BLaER1 treated with 17β-estradiol and CSF1 and Interleukin-3, amounts not matched to agents 10 nM and 100 nM (cell line): ENCODE measurements around the gene QPCT.
"Not testable (repeated sequence)": the region's sequence is repeated elsewhere in the genome, so short reads cannot be mapped to it uniquely, and the experiment has no call there.

Experiments used
- H3K27ac ChIP-seq, 11 experiments: shearing (Covaris generic); formaldehyde crosslinking; 2 replicates each; pipeline ENCODE4 v1.8.1; 2022
- H3K27me3 ChIP-seq, 11 experiments: shearing (Covaris generic); formaldehyde crosslinking; 2 replicates each; pipeline ENCODE4 v1.8.1; 2022
- H3K36me3 ChIP-seq, 11 experiments: shearing (Covaris generic); formaldehyde crosslinking; 2 replicates each; pipeline ENCODE4 v1.8.1; 2022
- H3K4me1 ChIP-seq, 10 experiments: shearing (Covaris generic); formaldehyde crosslinking; 2 replicates each; pipeline ENCODE4 v1.8.1; 2022
- H3K4me2 ChIP-seq, 11 experiments: shearing (Covaris generic); formaldehyde crosslinking; 2 replicates each; pipeline ENCODE4 v1.8.1; 2022
- H3K4me3 ChIP-seq, 10 experiments: shearing (Covaris generic); formaldehyde crosslinking; 2 replicates each; pipeline ENCODE4 v1.8.1; 2022
- H3K9ac ChIP-seq, 11 experiments: shearing (Covaris generic); formaldehyde crosslinking; 2 replicates each; pipeline ENCODE4 v1.8.1; 2022
- H3K9me3 ChIP-seq, 11 experiments: shearing (Covaris generic); formaldehyde crosslinking; replicated peaks in 1 of 11; 2 replicates each; pipeline ENCODE4 v1.8.1; 2022
- H4K20me1 ChIP-seq, 11 experiments: shearing (Covaris generic); formaldehyde crosslinking; 2 replicates each; pipeline ENCODE4 v1.8.1; 2022
- Cebpa-rat ChIP-seq, 11 experiments: shearing (Covaris generic); IDR thresholded peaks; 2 replicates each; pipeline ENCODE4 v1.8.1; 2022

QPCT gene

DNA sequence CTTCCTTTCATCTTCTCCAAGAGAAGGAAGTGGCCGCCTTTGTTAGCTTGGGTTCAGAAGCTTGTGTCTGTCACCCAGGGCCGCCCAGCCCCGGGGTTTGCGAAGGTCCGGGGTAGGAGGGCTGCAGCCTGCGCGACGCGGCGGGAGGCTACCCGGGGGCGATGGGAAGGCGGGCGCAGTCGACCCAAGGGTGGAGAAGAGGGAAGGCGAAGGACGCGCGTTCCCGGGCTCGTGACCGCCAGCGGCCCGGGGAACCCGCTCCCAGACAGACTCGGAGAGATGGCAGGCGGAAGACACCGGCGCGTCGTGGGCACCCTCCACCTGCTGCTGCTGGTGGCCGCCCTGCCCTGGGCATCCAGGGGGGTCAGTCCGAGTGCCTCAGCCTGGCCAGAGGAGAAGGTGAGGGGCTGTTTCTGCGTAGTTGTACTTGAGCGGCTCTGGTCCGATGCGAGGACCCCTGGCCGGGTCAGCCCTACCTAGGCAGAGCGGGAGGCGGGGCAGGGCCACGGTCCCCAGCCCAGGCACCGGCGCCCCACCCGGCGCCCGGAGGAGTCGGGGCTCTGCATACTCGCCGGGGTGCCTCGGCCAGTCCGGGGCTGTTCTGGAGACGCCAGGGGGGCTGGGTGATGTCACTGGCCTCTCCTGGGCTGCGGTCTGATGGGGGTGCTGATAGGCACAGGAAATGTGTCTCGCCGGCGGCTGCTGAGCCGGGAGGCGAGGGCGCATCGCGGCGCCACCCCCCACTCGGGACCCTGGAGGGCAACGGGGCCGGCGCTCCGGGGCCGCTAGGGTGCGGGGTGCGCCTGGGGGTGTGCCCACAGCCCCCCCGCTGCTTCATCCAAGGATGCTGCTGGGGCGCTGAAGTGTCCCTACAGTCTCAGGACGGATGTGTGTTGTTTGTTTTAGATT is at the start of gene QPCT:
Gene QPCT (plus strand): TSS at position 178 of the 909 bp plus-strand sequence. CDS start 102 bp downstream, at position 280.
- H3K4me3 ChIP-seq, result peak within 1 kb of the TSS; percentile 56 to 74 (median 63)
- H3K9me3 ChIP-seq, result no peaks in the 10 kb centered on the region
- no peaks in the 10 kb centered on the region for H4K20me1 ChIP-seq
- peaks cover 5 to 51% (median 37%) of the 10 kb centered on the region in 11 experiments; a peak in 20 of 22 replicates for H3K27me3 ChIP-seq
- peak within 1 kb of the TSS; percentile 1 to 74 (median 67); a peak in 21 of 22 replicates for H3K9ac ChIP-seq
- no peak for TF ChIP-seq Cebpa-rat (IDR thresholded peaks at IDR 0.05)
- peak within 1 kb of the TSS; percentile 93 to 99 (median 98) for H3K4me2 ChIP-seq
- H3K4me1 ChIP-seq, result peaks cover 44 to 55% (median 48%) of the 10 kb centered on the region in 10 experiments
- H3K36me3 ChIP-seq, result no peaks in the 10 kb centered on the region
- peak within 1 kb of the TSS in 10 of 11 experiments; percentile 27 to 79 (median 50); a peak in 17 of 22 replicates for H3K27ac ChIP-seq

DNA sequence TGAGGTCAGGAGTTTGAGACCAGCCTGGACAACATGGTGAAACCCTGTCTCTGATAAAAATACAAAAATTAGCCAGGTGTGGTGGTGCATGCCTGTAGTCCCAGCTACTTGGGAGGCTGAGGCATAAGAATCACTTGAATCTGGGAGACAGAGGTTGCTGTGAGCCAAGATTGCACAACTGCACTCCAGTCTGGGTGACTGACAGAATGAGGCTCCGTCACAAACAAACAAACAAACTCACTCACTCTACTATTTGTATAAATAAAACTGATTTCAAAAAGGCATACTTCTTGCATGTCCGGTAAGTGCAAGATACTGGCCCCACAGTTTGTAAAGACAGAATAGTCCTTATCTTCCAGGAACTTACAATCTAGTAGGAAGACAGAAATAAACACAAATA is 49.6 kb upstream of the QPCT start:
- not testable (repeated sequence) for H3K4me2 ChIP-seq, H3K4me1 ChIP-seq, H3K9me3 ChIP-seq, H3K27me3 ChIP-seq, H3K27ac ChIP-seq, H3K9ac ChIP-seq, H3K4me3 ChIP-seq
- Histone ChIP-seq H3K36me3 (peaks cover 14 to 46% (median 29%) of the 10 kb centered on the region in 11 experiments; a peak in 18 of 22 replicates), H4K20me1 (peaks cover 0 to 22% (median 4%) of the 10 kb centered on the region in 11 experiments; a peak in 4 of 22 replicates)

DNA sequence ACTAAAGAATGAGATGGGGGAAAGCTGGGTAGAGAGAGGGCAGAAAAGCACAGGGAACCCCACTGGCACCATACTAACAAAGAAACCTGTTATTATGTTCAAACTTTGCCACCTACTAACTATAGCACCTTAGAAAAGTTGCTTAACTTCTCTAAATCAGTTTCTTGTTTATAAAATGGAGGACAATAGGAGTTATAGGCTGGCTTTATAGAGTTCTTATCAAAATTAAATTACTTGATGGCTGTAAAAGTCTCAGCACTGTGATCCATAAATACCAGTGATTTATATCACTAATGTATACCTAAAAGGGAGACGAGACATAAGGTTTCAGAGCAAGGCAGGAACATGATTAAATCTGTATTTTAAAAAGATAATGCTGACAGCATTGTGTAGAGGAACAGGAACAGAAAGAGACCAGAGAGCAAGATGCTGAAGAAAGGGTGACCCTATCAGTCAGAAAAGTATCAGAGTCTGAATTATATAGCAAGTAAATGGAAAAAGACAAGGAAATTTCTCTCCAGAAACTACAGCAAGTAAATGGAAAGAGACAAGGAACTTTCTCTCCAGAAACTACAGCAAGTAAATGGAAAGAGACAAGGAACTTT is 48.9 kb upstream of the QPCT start:
- H3K27ac ChIP-seq, result no peak overlapping the region
- no peak overlapping the region for H3K4me3 ChIP-seq
- TF ChIP-seq Cebpa-rat (IDR thresholded peaks at IDR 0.05), result no peak
- peaks cover 11 to 43% (median 23%) of the 10 kb centered on the region in 11 experiments; a peak in 18 of 22 replicates for H3K36me3 ChIP-seq
- no peak overlapping the region for H3K9ac ChIP-seq
- H3K27me3 ChIP-seq, result no peaks in the 10 kb centered on the region
- peaks cover 0 to 22% (median 4%) of the 10 kb centered on the region in 11 experiments; a peak in 4 of 22 replicates for H4K20me1 ChIP-seq
- 0 out of 20 replicates have a peak, but pooled peaks cover 0 to 8% (median 0%) of the 10 kb centered on the region in 10 experiments for H3K4me1 ChIP-seq
- H3K9me3 ChIP-seq, result peaks cover 0 to 9% (median 5%) of the 10 kb centered on the region in 11 experiments; a peak in 9 of 22 replicates
- H3K4me2 ChIP-seq, result no peak overlapping the region

GRCh38 chr2:37297632-37298031 is 46.8 kb upstream of the QPCT start:
- no peaks in the 10 kb centered on the region for H3K27me3 ChIP-seq
- no peak overlapping the region for H3K27ac ChIP-seq
- peaks cover 0 to 9% (median 6%) of the 10 kb centered on the region in 11 experiments; a peak in 17 of 22 replicates for H3K9me3 ChIP-seq
- 0 out of 20 replicates have a peak, but pooled peaks cover 0 to 8% (median 0%) of the 10 kb centered on the region in 10 experiments for H3K4me1 ChIP-seq
- H3K36me3 ChIP-seq, result peaks cover 2 to 35% (median 8%) of the 10 kb centered on the region in 11 experiments; a peak in 18 of 22 replicates
- H4K20me1 ChIP-seq, result peaks cover 0 to 34% (median 0%) of the 10 kb centered on the region in 11 experiments; a peak in 4 of 22 replicates
- no peak overlapping the region for H3K4me3 ChIP-seq
- no peak for TF ChIP-seq Cebpa-rat (IDR thresholded peaks at IDR 0.05)
- no peak overlapping the region for H3K4me2 ChIP-seq
- H3K9ac ChIP-seq, result no peak overlapping the region

GRCh38 chr2:37300146-37300545 is 44.3 kb upstream of the QPCT start:
- Histone ChIP-seq H4K20me1 (peaks cover 0 to 48% (median 0%) of the 10 kb centered on the region in 11 experiments; a peak in 4 of 22 replicates), H3K4me1 (0 out of 20 replicates have a peak, but pooled peaks cover 0 to 8% (median 0%) of the 10 kb centered on the region in 10 experiments), H3K27me3 (no peaks in the 10 kb centered on the region), H3K9me3 (peaks cover 10 to 22% (median 17%) of the 10 kb centered on the region in 11 experiments; a peak in 21 of 22 replicates), H3K4me3 (no peak overlapping the region), H3K36me3 (peaks cover 8 to 43% (median 18%) of the 10 kb centered on the region in 11 experiments; a peak in 21 of 22 replicates), H3K9ac (no peak overlapping the region), H3K4me2 (no peak overlapping the region), H3K27ac (no peak overlapping the region)
- no peak for TF ChIP-seq Cebpa-rat (IDR thresholded peaks at IDR 0.05)

DNA sequence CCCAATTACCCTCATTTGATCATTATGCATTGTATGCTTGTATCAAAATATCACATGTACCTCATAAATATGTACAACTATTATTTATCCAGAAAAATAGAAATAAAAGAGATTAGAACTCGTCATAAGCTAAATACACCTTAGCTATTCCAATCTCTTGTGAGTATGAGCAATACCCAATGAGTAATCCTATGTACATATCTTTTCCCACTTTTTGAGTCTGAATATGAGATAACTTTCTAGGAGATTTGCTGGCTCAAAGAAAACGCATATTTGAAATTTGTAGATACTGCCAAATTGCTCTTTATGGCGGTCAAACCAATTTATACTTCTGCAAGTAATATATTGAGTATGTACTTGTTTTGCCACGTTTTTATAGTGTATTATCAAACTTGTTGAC is 43.9 kb upstream of the QPCT start:
- Histone ChIP-seq H3K9ac (no peak overlapping the region), H4K20me1 (peaks cover 0 to 49% (median 0%) of the 10 kb centered on the region in 11 experiments; a peak in 5 of 22 replicates), H3K4me3 (no peak overlapping the region), H3K27me3 (no peaks in the 10 kb centered on the region), H3K9me3 (peaks cover 10 to 22% (median 17%) of the 10 kb centered on the region in 11 experiments; a peak in 21 of 22 replicates), H3K36me3 (peaks cover 8 to 43% (median 18%) of the 10 kb centered on the region in 11 experiments; a peak in 21 of 22 replicates), H3K4me2 (no peak overlapping the region), H3K4me1 (0 out of 20 replicates have a peak, but pooled peaks cover 0 to 4% (median 0%) of the 10 kb centered on the region in 10 experiments), H3K27ac (no peak overlapping the region)
- no peak for TF ChIP-seq Cebpa-rat (IDR thresholded peaks at IDR 0.05)

DNA sequence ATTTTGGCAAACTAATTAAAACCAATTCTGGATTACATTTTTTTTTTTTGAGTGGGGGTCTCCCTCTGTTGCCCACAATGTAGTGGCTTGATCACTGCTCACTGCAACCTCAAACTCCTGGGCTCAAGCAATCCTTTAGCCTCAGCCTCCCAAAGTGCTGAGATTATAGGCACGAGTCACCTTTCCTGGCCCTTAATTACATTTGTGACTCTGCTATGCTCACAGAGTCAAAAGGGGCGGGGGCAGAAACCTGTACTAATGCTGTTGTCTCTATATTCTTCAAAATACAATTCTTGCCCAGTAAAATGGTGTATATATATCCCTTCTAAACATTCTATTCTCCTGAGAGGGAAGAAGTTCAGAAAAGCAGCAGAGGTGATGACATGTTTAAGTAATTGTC is 43.0 kb upstream of the QPCT start:
- Histone ChIP-seq H3K9ac (no peak overlapping the region), H3K4me1 (no peaks in the 10 kb centered on the region), H4K20me1 (peaks cover 0 to 56% (median 0%) of the 10 kb centered on the region in 11 experiments; a peak in 7 of 22 replicates), H3K27me3 (no peaks in the 10 kb centered on the region), H3K27ac (no peak overlapping the region), H3K36me3 (peaks cover 8 to 41% (median 18%) of the 10 kb centered on the region in 11 experiments; a peak in 21 of 22 replicates), H3K4me3 (no peak overlapping the region), H3K4me2 (no peak overlapping the region), H3K9me3 (peaks cover 10 to 22% (median 17%) of the 10 kb centered on the region in 11 experiments; a peak in 21 of 22 replicates)
- TF ChIP-seq Cebpa-rat (IDR thresholded peaks at IDR 0.05), result no peak

GRCh38 chr2:37302701-37303252 is 41.7 kb upstream of the QPCT start:
- H3K4me3 ChIP-seq, result no peak overlapping the region
- H4K20me1 ChIP-seq, result peaks cover 0 to 61% (median 0%) of the 10 kb centered on the region in 11 experiments; a peak in 6 of 22 replicates
- H3K4me2 ChIP-seq, result no peak overlapping the region
- no peaks in the 10 kb centered on the region for H3K27me3 ChIP-seq
- H3K9ac ChIP-seq, result no peak overlapping the region
- H3K36me3 ChIP-seq, result peaks cover 8 to 37% (median 15%) of the 10 kb centered on the region in 11 experiments; a peak in 21 of 22 replicates
- H3K4me1 ChIP-seq, result peaks cover 0 to 4% (median 0%) of the 10 kb centered on the region in 10 experiments; a peak in 3 of 20 replicates
- no peak for TF ChIP-seq Cebpa-rat (IDR thresholded peaks at IDR 0.05)
- H3K9me3 ChIP-seq, result peaks cover 10 to 22% (median 17%) of the 10 kb centered on the region in 11 experiments; a peak in 21 of 22 replicates
- H3K27ac ChIP-seq, result no peak overlapping the region
